Stimulated activated CD4-positive, alpha-beta T cell treated with anti-CD3 and anti-CD28 coated beads, TNF-alpha, amount 100 ng/mL, for 24 hours (primary cell): ENCODE results near the gene LPAR2.

ENCODE experiments used
- DNase-seq, 3 experiments: peaks; one replicate each; pipeline ENCODE4 v3.0.0-alpha.2; 2020; ENCODE audit warnings: low read depth in 3 of 3

The LPAR2 gene

DNA sequence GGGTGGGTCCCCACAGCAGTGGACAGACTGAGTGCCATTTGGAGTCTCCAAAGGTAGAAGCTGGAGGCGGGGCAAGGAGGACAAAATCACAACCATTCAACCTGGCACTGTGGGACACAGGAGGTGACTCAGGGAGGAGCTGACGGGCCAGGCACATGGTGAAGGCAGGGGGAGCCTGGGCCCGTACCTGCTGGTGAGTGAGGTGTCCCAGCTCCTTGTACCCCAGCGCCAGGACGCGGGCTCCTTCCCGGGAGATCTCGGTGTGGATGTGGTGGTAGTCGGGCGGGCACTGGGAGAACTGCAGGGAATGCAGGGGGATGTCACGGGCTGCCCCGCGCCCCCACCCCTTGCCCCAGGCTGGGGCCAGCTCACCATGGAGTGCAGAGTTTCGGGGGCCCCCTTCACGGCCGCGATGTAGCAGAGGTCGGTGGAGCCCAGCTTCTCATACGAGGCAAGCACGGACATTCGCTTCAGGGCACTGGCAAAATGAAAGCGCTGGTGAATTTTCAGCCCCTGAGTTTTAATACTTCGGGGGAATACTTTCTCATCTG lies 25.7 kb upstream of the LPAR2 start:
- DNase-seq = no peak

DNA sequence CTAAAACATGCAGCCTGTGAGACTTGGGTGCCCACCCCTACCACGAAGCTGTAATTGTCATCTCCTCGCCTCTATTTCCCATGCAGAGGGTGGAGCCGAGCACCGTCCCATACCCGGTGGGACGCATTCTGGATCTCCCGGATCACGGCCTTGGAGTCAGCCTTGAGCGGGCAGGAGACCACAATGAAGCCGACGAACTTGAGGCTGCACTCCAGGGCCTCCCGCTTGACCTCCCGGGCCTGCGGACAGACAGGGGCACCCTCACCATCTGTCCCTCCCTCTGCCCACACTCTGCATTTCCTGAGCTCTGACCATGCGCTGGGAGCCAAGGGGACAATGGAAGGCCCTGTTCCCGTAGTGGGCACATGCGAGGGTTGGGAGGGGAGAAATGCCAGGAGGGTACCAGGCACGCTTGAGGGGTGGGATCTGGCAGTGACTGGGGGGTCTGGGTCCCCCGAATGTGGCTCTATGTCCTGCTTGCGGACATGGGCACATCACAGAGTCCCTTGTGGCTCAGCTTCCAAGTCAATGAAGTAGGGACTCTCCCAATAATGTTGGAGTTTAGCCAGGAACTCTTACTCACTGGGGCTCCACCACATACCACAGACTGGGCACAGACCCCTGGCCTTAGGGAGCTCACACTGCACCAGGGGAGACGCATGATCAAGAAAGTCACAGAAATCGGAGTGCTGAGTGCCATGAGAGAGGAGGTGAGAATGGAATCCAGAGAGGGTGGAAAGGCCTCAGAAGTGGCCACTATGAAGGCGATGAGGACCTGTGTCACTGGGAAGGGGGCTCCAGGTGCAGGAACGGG lies 24.7 kb upstream of the LPAR2 start:
- no peak for DNase-seq

DNA sequence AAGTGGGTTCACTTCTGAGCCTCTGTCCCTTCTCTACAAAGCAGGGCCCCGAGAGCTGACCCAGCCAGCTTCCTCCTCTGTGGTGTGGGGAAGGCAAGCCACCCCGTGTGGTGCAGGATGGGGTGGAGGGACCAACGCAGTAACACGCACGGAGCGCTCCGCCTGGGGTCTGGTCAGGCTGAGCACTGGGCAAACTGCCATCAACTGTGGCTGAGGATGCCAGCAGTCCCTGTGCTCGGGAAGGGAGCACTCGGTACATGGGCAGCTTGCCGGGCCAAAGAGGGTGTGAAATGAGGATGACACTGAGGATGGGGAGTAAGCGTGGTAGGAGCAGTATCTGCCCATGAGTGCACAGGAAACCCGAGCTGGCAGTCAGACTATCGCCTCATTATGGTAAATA lies 23.1 kb upstream of the LPAR2 start:
- DNase-seq = no peak

DNA sequence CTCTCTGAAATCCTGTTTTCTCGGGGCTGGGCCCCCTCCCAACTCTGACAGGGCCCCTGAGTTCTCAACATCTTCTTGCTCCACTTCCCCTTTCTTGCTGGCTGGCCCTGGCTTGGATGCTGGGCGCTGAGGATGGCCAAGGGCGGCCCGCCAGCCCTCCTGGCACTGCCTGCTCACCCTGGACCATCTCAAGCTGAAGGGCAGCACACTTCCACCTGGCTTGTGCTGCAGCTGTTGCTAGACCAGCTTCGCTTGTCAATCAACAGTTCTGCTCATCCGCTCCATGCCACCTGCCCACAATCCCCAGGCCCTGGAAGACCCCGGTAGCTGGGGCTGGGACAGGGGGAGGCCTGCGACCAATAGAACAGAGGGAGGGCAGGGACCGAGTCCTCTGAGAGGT lies 22.3 kb upstream of the LPAR2 start:
- no peak for DNase-seq

DNA sequence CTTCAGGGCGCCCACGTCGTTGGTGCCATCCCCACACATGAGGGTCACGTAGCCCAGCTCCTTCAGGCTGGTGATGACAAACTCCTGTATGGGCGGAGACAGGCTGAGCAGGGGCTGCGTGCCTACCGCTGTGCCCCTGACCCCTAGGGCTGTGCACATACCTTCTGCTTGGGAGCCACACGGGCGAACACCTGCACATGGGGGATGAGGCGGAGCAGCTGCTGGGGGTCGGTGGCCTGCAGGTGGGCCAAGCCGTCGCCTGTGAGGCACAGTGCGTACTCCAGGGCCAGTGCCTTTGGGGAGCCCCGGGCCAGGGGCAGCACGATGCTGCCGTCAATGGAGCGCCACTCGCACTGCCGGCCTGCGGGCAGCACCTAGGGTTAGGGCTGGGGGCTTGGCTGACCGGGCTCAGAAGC lies 21.6 kb upstream of the LPAR2 start:
- no peak for DNase-seq

- no peak for DNase-seq
Measured at GRCh38 chr19:19649155-19649554, 21.1 kb upstream of the LPAR2 start.

GRCh38 chr19:19647037-19647835 lies 19.2 kb upstream of the LPAR2 start:
- no peak for DNase-seq

GRCh38 chr19:19645233-19645870 lies 17.3 kb upstream of the LPAR2 start:
- DNase-seq = no peak

DNA sequence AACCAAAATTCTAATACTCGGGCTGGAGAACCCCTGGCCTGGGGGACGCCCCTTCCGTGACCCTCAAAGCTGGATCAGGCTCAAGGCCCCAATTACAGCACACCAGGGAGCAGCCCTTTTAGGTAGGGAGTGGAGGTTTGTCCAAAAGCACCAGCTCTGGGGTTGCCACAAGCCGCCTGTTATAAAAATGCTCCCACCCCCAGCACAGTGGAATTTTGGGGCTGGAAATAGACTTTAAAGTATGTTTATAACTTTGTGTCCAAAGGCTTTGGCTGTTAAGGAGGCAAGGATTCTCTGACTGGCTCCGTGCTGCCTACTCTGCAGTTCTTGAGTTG lies 16.0 kb upstream of the LPAR2 start:
- no peak for DNase-seq

DNA sequence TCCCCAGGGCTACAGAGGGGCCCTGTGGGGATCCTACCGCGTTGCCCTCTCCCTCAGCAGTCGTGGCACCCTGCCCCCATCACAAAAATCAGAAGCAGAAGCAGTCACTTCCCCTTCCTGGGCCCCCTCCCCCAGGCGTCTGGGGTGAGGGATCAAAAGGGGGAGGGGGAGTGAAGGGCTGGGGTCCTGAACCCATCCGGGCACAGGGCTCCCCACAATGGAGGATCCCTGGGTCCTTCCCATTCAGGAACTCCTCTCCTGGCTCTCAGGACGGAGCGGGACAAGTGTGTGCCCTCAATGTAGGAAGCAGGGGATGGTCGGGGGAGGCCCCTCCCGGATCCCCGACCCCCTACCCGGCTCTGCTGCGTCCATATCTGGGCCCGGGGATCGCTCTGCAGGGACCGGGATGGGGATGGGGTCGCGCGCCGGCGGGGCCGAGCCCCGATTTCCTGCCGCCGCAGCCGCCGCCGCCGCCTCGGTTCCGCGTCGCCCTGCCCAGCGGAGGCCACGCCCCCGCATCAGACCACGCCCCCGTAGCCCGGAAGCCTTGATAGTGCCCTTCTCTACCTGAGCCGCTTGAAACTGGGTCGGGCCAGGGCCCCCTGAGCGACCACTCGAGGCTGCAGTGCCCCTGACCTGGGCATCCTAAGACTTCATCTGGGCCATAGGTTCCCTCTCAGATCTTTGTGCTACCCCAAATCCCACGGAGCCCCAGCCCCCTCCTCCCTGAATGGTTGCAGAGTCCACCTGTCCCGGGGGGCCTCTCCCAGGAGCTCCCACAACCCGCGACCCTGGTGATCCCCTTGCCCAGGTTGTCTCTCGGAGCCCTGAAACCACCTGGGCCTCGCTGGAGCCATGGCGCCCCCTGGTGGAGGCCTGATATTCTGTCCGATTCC lies 15.4 kb upstream of the LPAR2 start, which contains the start of gene GMIP:
Gene GMIP (minus strand): TSS at position 500 of the 896 bp plus-strand sequence. CDS start 128 bp downstream, at position 372.
- peak; percentile 68 to 86 (median 73) for DNase-seq

- peak in 1 of 3 experiments; percentile 54 for DNase-seq
Measured at GRCh38 chr19:19642506-19643157, 14.6 kb upstream of the LPAR2 start.

DNA sequence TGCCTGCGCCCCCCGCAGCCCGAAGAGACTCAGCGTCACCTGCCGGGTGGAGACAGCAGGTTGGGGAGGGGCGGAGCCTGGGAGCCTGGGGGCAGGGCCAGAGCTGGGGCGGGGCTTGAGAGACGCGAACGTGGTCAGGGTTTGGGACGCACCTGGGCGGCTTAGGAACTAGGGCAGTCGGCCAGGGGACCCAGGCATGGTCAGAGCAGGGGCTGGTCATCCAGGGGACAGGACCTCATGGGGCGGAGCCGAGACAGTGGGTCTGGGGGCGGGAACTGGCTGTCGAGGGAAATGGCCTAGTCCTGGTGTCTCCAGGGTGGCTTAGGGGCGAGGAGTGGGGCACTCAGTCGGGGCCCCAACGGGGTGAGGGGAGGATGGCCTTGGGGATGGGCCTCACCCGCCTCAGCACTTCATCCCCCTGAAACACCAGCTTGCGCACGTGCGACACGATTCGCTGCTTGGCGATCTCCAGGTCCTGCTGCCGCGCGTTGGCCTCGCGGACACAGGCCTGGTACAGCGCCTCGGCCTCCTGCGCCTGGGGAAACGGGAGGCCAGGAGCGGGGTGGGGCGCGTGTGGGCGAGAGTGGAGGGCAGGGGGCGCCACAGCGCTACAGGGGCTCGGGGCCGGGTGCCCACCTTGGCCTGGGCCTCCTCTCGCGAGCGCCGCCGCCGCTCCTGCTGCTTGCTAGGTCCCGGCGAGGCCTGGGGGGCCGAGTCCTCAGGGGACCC lies 9.7 kb upstream of the LPAR2 start:
- DNase-seq = no peak

DNA sequence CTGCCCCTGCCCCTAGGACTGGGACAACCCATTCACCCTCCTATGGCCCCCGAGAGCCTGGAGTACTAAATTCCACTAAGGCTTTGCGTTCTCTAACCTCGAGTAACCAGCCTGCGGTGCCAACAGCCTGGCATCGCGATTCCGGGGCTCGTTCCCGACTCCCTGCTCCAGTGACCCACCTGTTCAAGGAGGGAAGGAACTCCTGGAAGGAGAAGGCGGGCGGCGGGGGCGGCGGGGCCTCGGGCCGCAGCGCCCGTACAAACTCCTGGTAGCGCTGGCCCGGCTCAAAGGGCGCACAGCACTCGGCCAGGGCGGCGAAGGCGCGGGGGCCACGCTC lies 9.1 kb upstream of the LPAR2 start:
- no peak for DNase-seq

GRCh38 chr19:19636573-19637185 lies 8.7 kb upstream of the LPAR2 start:
- no peak for DNase-seq

DNA sequence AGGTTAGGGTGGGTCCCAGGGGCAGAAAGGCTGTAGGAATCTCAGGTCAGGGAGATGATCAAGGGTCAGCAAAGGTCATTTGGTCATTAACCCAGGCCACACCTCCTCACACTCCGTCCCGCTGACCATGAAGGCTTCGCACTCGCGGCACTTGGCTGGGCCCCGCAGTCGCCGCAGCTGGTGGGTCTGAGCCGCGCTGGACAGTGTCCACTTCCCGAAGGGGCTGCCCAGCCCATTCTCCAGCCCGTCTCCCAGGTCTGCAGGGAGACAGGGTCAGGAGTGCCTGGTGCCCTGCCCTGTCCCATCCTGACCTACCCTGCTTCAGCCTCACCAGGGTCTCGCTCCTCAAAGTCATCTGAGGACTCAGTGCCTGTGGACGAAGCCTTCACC lies 7.3 kb upstream of the LPAR2 start:
- no peak for DNase-seq

GRCh38 chr19:19634516-19635312 lies 6.7 kb upstream of the LPAR2 start:
- no peak for DNase-seq

DNA sequence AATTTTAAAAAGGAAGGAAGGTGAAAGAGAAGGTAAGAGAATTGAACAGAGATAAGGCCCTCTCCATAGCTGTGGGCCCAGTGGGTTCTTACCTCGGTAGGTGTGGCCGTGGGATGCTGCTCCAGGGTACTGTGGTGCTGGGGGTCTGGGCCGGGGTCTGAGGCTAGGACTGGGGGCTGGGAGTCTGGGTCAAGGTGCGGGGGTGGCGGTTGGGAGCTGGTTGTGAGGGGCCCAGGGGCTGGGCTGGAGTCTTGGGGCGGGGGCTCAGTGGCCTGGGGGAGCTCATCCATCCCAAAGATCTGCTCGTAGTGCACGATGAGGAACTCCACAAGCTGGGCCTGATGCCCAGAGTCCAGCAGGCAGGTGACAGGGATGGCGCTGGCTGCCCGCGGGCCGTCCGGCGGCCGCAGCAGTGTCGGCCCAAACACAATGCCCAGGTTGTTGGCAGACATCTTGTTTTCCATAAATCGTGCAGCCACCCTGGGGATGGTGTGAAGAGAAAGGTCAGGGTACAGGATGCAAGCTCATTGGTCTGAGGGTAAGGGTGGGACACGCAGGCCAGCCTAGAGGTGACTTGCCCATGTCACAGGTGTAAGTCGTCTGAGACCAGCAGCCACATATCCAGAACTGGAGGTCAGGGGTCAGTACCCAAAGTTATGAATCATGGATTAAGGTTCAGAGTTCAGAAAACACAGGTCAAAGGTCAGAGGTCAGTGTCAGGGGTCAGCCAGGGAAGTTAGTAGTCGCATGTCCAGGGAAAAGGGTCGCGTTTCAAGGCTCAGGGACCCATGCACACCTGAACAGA lies 5.9 kb upstream of the LPAR2 start:
- no peak for DNase-seq

DNA sequence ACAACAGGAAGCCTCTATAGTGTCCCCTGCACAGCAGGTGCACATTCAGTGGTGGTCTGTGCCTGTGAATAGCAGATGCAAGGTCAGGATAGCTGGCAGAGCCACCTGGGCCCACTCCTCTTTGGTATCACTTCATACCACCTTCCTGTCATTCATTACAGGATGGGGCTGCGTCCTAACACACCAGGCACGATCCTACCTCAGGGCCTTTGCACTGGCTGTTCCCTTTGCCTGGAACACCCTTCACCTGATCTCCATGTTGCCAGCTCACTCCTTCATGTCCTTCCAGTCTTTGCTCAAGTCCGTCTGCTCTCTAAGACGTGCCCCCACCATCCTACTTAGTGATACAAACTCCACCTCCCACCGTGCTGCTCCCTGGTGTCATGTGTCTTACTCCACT lies 4.6 kb upstream of the LPAR2 start:
- no peak for DNase-seq
